Chondrocyte (in vitro differentiated cells): ENCODE results near the gene DGKB. TPM values are rescaled to one million over a fixed set of nuclear protein-coding genes. Genes with fewer than 3 reads are reported as not detected.

ENCODE experiments used
- DNase-seq: peaks from one replicate; pipeline ENCODE4 v3.0.0; 2021; ENCODE audit warnings: mixed read lengths, low spot score
- H3K27ac Mint-ChIP-seq: one replicate; pipeline ENCODE4 v1.8.0; 2021; ENCODE audit warnings: mild to moderate bottlenecking, moderate library complexity, mixed read lengths; ENCODE audit not compliant: unreplicated experiment
- H3K27me3 Mint-ChIP-seq: 2 replicates; pipeline ENCODE4 v1.8.0; 2021; ENCODE audit warnings: low read depth, mixed read lengths
- H3K36me3 Mint-ChIP-seq: 2 replicates; pipeline ENCODE4 v1.8.0; 2021; ENCODE audit warnings: low read depth, mixed read lengths
- H3K4me1 Mint-ChIP-seq: 2 replicates; pipeline ENCODE4 v1.8.0; 2021; ENCODE audit warnings: low read depth, mild to moderate bottlenecking, mixed read lengths
- H3K4me3 Mint-ChIP-seq: one replicate; pipeline ENCODE4 v1.8.0; 2021; ENCODE audit warnings: mild to moderate bottlenecking, moderate library complexity, mixed read lengths; ENCODE audit not compliant: unreplicated experiment
- H3K9me3 Mint-ChIP-seq: 2 replicates; pipeline ENCODE4 v1.8.0; 2021; ENCODE audit warnings: low read depth, mixed read lengths
- CTCF ChIP-seq: fragments of 200-600 bp; sonication (generic); IDR thresholded peaks from 2 replicates; pipeline ENCODE4 v1.5.0; 2021; ENCODE audit warnings: antibody characterized with exemption, mild to moderate bottlenecking, moderate library complexity
- total RNA-seq: library from RNA; stranded (reverse); gene quantifications from 3 replicates; pipeline ENCODE4 v1.2.1, GENCODE V29; 2021

The DGKB gene
- total RNA-seq, 1 donor from 2014 or later: 0.60 TPM

GRCh38 chr7:14934839-14935238, 32.3 kb upstream of the DGKB start:
- DNase-seq: no peak
- TF ChIP-seq CTCF: no peak
- no peak overlapping the region for H3K27ac Mint-ChIP-seq
- H3K27me3 Mint-ChIP-seq: no peaks in the 10 kb centered on the region
- H3K36me3 Mint-ChIP-seq: no peaks in the 10 kb centered on the region
- H3K4me3 Mint-ChIP-seq: no peak overlapping the region
- peaks cover 3% of the 10 kb centered on the region for H3K9me3 Mint-ChIP-seq
- H3K4me1 Mint-ChIP-seq: peaks cover 4% of the 10 kb centered on the region

GRCh38 chr7:14931511-14932215, 29.1 kb upstream of the DGKB start:
- no peak overlapping the region for H3K27ac Mint-ChIP-seq
- no peak for TF ChIP-seq CTCF
- no peaks in the 10 kb centered on the region for H3K27me3 Mint-ChIP-seq
- no peak overlapping the region for H3K4me3 Mint-ChIP-seq
- H3K36me3 Mint-ChIP-seq: no peaks in the 10 kb centered on the region
- no peak for DNase-seq
- peaks cover 5% of the 10 kb centered on the region for H3K9me3 Mint-ChIP-seq
- H3K4me1 Mint-ChIP-seq: peaks cover 4% of the 10 kb centered on the region

GRCh38 chr7:14924398-14924797, 21.8 kb upstream of the DGKB start:
- H3K27me3 Mint-ChIP-seq: no peaks in the 10 kb centered on the region
- peaks cover 4% of the 10 kb centered on the region for H3K4me1 Mint-ChIP-seq
- H3K4me3 Mint-ChIP-seq: no peak overlapping the region
- no peak overlapping the region for H3K27ac Mint-ChIP-seq
- no peak for DNase-seq
- H3K36me3 Mint-ChIP-seq: no peaks in the 10 kb centered on the region
- peaks cover 3% of the 10 kb centered on the region for H3K9me3 Mint-ChIP-seq
- TF ChIP-seq CTCF: peak; percentile 80

GRCh38 chr7:14911077-14911476, 8.5 kb upstream of the DGKB start:
- no peak for TF ChIP-seq CTCF
- Mint-ChIP-seq H3K4me1 (no peaks in the 10 kb centered on the region), H3K36me3 (no peaks in the 10 kb centered on the region), H3K9me3 (peaks cover 12% of the 10 kb centered on the region), H3K27me3 (no peaks in the 10 kb centered on the region), H3K27ac (no peak overlapping the region), H3K4me3 (no peak overlapping the region)
- DNase-seq: no peak

GRCh38 chr7:14908697-14909096, 6.1 kb upstream of the DGKB start:
- Mint-ChIP-seq H3K4me3 (no peak overlapping the region), H3K27me3 (no peaks in the 10 kb centered on the region), H3K27ac (no peak overlapping the region), H3K4me1 (no peaks in the 10 kb centered on the region), H3K36me3 (no peaks in the 10 kb centered on the region), H3K9me3 (peaks cover under 1% of the 10 kb centered on the region)
- TF ChIP-seq CTCF: no peak
- DNase-seq: no peak
